Vagina (tissue), 2 donors: ENCODE results near the gene TMEM135.

ENCODE experiments used
- POLR2A ChIP-seq, 2 donors: fragments of 450-650 bp; IDR thresholded peaks; one replicate each; pipeline ENCODE4 v1.6.1; 2017; ENCODE audit warnings: antibody characterized with exemption in 2 of 2, mild to moderate bottlenecking in 2 of 2, moderate library complexity in 2 of 2
- POLR2AphosphoS5 ChIP-seq, 2 donors: sonication (generic); formaldehyde crosslinking; IDR thresholded peaks; one replicate each; pipeline ENCODE4 v1.9.0; 2017; ENCODE audit warnings: antibody characterized with exemption in 2 of 2, mild to moderate bottlenecking in 2 of 2, low read depth in 1 of 2; ENCODE audit not compliant: insufficient read depth in 1 of 2

- TF ChIP-seq POLR2A (IDR thresholded peaks at IDR 0.05): no peak
- no peak for TF ChIP-seq POLR2AphosphoS5 (IDR thresholded peaks at IDR 0.05; ENCODE audit: insufficient read depth in 1 of 2, low read depth in 1 of 2)
These were observed 263.1 kb downstream of the TMEM135 start for GRCh38 chr11:87300640-87301380.
